Measurements from ENCODE around the gene ZDHHC4.

- TF ChIP-seq REST (IDR thresholded peaks at IDR 0.05; ENCODE audit: low read depth, low read length) (no peak), ZNF274 (IDR thresholded peaks at IDR 0.05; ENCODE audit: insufficient read depth, insufficient read length) (no peak)
Measured at GRCh38 chr7:6613706-6614105, 36.5 kb downstream of the ZDHHC4 start.
